ENCODE measurements around the gene TOE1. TPM values are rescaled to one million over a fixed set of nuclear protein-coding genes. Genes with fewer than 3 reads are reported as not detected.
A peak's percentile ranks its signal among the peaks of the same experiment; 100 is the strongest.

TOE1 gene
- total and polyA plus RNA-seq, 9 of the 15 experiments (the other 6 are each of a cell fraction or from before 2014, with no cell fraction given): 32.1 to 85.7 (median 38.0) TPM

DNA sequence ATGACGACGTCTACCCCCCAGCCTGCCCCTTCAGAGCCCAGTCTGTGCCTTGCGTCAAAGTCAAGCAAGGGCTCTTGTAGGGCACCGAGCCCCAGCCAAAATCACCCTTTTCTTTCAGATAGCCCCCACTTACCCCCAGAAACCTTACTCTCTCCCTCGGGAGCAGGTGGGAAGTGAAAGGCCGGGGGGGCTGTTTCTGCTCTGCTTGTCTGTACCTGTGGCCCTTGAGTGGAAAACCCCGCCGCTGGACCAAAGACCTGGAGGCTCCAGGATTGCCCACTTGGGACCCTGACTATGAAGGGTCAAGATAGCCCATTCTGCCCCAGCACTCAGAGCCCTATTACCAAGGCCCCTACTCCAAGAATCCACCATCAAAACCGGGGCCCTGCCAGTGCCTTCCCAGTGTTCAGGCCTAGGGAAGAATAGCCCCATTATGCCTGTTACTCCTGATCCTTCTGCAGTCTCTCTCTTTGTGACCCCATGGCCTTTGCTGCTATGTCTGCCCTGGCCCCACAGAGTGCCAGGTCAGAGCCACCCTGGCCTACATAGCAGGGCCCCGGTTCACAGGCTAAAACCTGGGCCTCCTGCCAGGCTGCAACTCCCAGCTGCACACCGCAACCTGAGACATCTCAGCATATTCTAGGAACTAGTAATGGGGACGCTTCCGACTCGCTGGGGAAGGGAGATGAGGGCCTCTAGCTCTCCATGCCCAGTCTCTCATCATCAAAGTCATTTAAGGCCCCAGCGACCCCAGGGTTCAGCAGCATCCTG is 35.5 kb upstream of the TOE1 start:
- WGBS (ENCODE audit: insufficient coverage, low coverage, missing lambda C conversion rate): 13% methylated on average over 15 of the region's 15 CpGs
- CTCF ChIA-PET (ENCODE audit: low intra/inter-chr PET ratio): interaction anchor here (0.7 to 2.6 kb wide), 3 partner anchors 189 to 291 kb away, joined by 3 to 24 read pairs (median 3); no protein-coding TSS in a partner anchor
- BruUV-seq (replicated peaks): no TSS peak
- Histone ChIP-seq H3K79me2 (ENCODE audit: control insufficient read depth, insufficient read depth, low read length) (peaks cover 9% of the 10 kb centered on the region; the same call in 2 of the 3 replicates), H3K4me3 (peak overlapping the region; percentile 52), H3K27ac (ENCODE audit: extremely low read depth, low read depth, low read length) (peak overlapping the region; percentile 86), H4K20me1 (replicated peaks; ENCODE audit: control insufficient read depth, insufficient read depth, low read length) (no peaks in the 10 kb centered on the region), H3K4me2 (ENCODE audit: insufficient read depth, low read length) (peak overlapping the region; percentile 90), H3K9me1 (ENCODE audit: control insufficient read depth, insufficient read depth, low read length) (no peaks in the 10 kb centered on the region), H3K27me3 (ENCODE audit: control insufficient read depth in 2 of 2, insufficient read depth in 2 of 2, low read length in 2 of 2) (no peaks in the 10 kb centered on the region), H3K9me3 (replicated peaks; ENCODE audit: control insufficient read depth, insufficient read depth, low read depth, low read length) (no peaks in the 10 kb centered on the region), H3K4me1 (replicated peaks in 1 of 2; ENCODE audit: control insufficient read depth in 2 of 2, insufficient read depth in 2 of 2, low read length in 2 of 2) (peaks cover 24% of the 10 kb centered on the region in 2 experiments), H3K36me3 (ENCODE audit: control insufficient read depth, insufficient read depth, low read length) (no peaks in the 10 kb centered on the region), H2AFZ (ENCODE audit: low read depth, low read length) (peak overlapping the region; percentile 90), H3K9ac (ENCODE audit: insufficient read depth in 1 of 2, low read depth in 2 of 2, low read length in 2 of 2) (peak overlapping the region; percentile 86 to 90)
- peak in 3 of 4 experiments; percentile 28 to 75 (median 50) for DNase-seq (ENCODE audit: extremely low read depth in 1 of 4, low spot score in 3 of 4)
- FAIRE-seq: peak; percentile 37
- intact Hi-C loops (cut with micrococcal nuclease): loop anchor here (1.0 to 5.0 kb wide), 4 partner anchors 36 to 572 kb away; partner anchors contain the start of genes MUTYH, RNU5D-1 and TOE1
- ATAC-seq: peak; percentile 2
- in situ Hi-C loops (cut with MboI): loop anchor here (5.0 to 10.0 kb wide), 4 partner anchors 292 to 580 kb away; partner anchors contain the start of genes HECTD3, PTCH2 and UROD
- POLR2A ChIA-PET: interaction anchor here (0.6 to 8.7 kb wide), 16 partner anchors 13 to 583 kb away, joined by 3 to 113 read pairs (median 4); partner anchors contain the start of genes HECTD3, MUTYH, PLK3 and TOE1
- 0 out of 2 replicates have a peak, but pooled peaks have one; percentile 28 for TF ChIP-seq SMAD4 (CRISPR knock-in tag; conservative IDR thresholded peaks at IDR 0.05)
- no peak for TF ChIP-seq IFI16 (CRISPR knock-in tag; IDR thresholded peaks at IDR 0.05)
- TF ChIP-seq EZH2 (IDR thresholded peaks at IDR 0.05; ENCODE audit: borderline replicate concordance, low read depth, low read length): no peak
- TF ChIP-seq, protein P1, sequence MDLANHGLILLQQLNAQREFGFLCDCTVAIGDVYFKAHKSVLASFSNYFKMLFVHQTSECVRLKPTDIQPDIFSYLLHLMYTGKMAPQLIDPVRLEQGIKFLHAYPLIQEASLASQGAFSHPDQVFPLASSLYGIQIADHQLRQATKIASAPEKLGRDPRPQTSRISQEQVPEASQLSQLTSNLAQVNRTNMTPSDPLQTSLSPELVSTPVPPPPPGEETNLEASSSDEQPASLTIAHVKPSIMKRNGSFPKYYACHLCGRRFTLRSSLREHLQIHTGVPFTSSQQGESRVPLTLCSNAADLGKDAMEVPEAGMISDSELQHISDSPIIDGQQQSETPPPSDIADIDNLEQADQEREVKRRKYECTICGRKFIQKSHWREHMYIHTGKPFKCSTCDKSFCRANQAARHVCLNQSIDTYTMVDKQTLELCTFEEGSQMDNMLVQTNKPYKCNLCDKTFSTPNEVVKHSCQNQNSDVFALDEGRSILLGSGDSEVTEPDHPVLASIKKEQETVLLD (IDR thresholded peaks at IDR 0.05): no peak
- no peak for TF ChIP-seq NR3C1 (CRISPR knock-in tag; IDR thresholded peaks at IDR 0.05)
- TF ChIP-seq SREBF2 (CRISPR knock-in tag; IDR thresholded peaks at IDR 0.05): no peak
- peak; percentile 52; the same call in 1 of the 2 replicates for TF ChIP-seq ZNF124 (CRISPR knock-in tag; IDR thresholded peaks at IDR 0.05)
- TF ChIP-seq RBM15 (IDR thresholded peaks at IDR 0.05; ENCODE audit: insufficient read depth, low read length): no peak
- no peak for TF ChIP-seq NEUROD1 (IDR thresholded peaks at IDR 0.05; ENCODE audit: borderline replicate concordance, low read depth, low read length, partially characterized antibody)
- no peak for TF ChIP-seq PHTF2 (CRISPR knock-in tag; IDR thresholded peaks at IDR 0.05)
- TF ChIP-seq ZSCAN29 (IDR thresholded peaks at IDR 0.05): no peak
- TF ChIP-seq, protein P2, sequence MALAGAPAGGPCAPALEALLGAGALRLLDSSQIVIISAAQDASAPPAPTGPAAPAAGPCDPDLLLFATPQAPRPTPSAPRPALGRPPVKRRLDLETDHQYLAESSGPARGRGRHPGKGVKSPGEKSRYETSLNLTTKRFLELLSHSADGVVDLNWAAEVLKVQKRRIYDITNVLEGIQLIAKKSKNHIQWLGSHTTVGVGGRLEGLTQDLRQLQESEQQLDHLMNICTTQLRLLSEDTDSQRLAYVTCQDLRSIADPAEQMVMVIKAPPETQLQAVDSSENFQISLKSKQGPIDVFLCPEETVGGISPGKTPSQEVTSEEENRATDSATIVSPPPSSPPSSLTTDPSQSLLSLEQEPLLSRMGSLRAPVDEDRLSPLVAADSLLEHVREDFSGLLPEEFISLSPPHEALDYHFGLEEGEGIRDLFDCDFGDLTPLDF (CRISPR knock-in tag; IDR thresholded peaks at IDR 0.05): no peak
- TF ChIP-seq TBP (optimal IDR thresholded peaks at IDR 0.05; ENCODE audit: low read depth, low read length): no peak

Measured in K562 (cell line).